ENCODE data around the gene PIP5KL1.
A peak's percentile ranks its signal among the peaks of the same experiment; 100 is the strongest.

Gene PIP5KL1

DNA sequence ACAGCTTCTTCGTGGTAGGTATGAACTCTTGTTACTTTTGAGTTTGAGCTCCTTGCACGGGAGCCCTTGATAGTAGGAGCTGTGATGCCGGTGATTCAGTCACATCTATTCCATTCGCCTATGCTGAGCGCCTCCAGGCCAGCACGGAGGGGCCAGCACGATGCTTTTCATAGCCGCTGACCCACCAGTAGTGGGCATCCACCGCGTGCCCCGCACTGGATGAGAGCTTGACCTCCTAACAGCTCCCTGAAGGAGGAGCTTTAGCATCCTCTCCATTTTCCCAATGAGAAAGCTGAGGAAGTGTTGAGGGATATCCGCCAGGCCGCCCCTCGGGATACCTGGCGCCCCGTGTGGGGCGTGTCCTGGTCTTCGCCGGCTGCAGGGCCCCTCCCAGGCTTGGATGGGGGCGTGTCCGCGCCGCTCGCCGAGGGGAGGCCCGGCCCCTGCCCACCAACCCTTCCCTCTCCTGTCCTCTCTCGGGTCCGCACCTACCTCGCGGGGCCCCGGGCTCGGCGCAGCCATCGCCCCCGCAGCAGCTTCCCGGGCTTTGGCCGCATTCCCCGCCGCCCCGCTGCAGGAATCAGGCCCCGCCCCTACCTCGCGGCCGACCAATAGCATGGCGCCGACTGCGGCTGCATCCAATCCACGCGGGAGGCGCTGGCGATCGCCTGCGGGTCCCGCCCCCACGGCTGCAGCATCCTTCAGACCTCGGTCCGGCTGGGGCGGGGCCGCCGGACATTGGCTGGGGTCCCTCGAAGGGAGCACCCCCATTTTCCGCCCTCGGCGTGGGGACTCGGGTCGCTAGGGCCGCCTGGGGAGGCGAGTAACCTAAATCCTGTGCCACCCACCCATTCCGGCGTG lies at the start of gene PIP5KL1:
PIP5KL1 (minus strand) TSS at position 547 of the 861 bp plus-strand sequence; CDS start at position 522, 25 bp downstream.
- DNase-seq: peak; percentile 87

DNA sequence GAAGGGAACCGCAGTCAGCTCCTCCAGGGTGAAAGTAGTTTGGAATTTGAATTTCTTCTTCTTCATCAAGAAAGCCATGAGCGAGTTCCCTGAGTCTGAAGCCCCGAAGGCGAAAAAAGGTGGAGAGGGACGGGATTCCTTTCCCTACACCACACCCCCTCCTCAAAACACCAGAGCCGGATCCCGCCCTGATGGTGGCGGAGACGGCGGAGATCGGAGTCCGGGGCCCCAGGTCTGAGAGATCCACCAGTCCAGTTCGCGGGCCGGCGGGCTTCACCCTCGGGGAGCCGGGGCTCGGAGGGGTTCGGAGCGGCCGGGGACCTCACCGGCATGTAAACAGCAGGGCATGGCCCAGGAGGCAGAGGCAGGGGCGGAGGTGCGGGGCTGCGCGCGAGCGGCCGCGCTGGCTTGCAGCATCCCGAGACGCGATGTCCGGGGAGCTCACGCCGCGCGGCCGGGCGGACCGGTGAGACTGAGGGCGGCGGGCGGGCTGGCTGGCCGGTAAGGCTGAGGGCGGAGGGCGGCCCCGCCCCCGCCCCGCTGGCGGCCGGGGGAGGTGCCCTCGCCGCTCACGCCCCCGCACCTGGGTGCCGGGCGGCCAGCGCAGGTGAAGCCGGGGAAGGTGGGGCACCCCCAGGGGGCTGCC lies 49.6 kb upstream of the PIP5KL1 start:
- no peak for DNase-seq

DNA sequence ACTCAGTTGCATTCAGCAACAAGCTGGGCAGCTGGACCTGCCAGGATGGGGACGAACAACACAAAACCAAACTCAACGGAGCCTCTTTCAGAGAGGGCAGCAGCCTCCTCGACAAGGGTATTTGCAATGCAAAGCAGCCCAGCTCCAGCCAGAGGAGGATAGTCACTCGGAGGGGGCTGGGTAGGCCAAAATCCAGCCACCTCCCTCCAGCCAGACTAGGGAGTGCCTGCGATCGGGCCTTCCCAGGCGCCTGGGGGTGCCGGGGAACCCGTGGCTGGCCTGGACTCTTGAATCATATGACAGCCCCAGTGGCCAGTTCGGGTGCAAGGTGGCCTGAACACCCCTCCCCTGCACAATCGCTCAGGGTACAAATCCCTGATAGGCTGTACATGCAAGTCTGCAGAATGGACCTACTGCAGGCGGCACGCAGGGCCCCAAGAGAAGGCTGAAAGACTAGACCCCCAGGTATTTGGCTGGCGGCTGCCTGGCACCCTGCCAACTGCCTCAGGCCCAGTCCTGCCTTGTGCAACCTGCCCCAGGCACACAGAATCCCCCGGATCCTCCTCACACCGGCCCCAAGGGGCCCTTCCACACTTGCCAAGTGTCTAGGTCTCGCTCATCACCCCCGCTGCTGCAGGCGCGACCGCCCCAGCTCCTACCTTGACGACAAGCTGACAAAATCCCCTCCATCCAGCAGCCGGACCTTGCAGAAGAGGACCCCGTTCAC lies 48.9 kb upstream of the PIP5KL1 start:
- DNase-seq: peak; percentile 49

- no peak for DNase-seq
Observed at GRCh38 chr9:127979015-127979332, 48.4 kb upstream of the PIP5KL1 start.

GRCh38 chr9:127977884-127978647 lies 47.5 kb upstream of the PIP5KL1 start:
- DNase-seq: peak; percentile 92

- DNase-seq: no peak
Observed at GRCh38 chr9:127977009-127977883, 46.7 kb upstream of the PIP5KL1 start.

- no peak for DNase-seq
Observed at GRCh38 chr9:127976498-127976897, 45.9 kb upstream of the PIP5KL1 start.

GRCh38 chr9:127975376-127976315 lies 45.1 kb upstream of the PIP5KL1 start:
- DNase-seq: peak; percentile 73

DNA sequence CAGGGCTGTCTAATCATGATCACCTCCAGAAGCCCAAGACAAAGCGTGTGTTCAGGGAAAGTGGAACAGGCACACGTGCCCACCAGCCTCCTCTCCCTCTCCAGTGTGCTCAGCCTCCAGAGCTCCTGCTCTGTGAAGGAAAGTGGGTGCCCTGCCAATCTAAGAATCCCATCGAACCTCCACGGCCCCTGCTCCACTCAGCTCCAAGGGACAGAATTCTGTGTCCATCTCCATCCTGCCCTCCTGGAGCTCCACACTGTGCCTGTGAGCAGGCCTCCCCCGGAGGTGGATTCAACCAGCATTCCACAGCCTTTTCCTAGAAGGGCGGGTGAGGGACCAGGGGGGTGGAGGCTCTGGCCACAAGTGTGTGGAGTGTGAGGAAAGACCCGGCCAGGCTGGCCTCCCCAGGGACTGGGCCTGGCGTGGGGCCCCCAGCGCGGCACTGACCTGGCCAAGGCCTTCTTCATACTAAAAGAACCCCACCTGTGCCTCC lies 44.2 kb upstream of the PIP5KL1 start:
- peak; percentile 81 for DNase-seq

- DNase-seq: no peak
Observed at GRCh38 chr9:127974001-127974768, 43.6 kb upstream of the PIP5KL1 start.

GRCh38 chr9:127973169-127974000 lies 42.8 kb upstream of the PIP5KL1 start:
- DNase-seq: no peak

DNA sequence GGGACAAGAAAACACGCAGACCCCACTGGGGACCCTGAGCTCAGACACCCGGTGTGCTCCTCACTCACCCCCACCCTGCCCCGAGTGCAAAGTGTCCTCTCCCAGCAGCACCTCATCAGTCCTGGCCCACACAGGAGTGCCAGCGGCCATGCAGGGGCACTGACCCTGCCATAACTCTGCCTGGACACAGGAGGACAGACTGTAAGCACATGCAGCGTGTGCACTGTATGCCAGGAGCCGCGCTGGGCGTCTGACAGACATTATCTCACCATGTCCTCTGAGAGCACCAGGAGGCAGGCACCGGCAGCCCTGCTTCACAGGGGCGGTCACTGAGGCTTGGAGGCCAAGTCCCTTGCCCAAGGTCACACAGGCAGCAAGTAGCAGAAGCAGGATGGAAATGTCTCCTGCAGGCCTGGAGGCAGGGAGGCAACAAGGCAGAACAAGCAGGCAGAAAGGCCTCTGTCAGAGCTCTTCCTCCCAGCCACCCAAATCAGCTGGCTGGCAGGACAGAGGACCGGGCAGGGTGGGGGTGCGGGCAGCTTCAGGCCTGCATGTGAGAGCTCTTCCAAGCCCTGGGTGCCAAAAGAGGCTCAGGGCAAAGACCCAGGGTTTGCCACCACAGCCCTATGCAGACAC lies 41.8 kb upstream of the PIP5KL1 start:
- no peak for DNase-seq

DNA sequence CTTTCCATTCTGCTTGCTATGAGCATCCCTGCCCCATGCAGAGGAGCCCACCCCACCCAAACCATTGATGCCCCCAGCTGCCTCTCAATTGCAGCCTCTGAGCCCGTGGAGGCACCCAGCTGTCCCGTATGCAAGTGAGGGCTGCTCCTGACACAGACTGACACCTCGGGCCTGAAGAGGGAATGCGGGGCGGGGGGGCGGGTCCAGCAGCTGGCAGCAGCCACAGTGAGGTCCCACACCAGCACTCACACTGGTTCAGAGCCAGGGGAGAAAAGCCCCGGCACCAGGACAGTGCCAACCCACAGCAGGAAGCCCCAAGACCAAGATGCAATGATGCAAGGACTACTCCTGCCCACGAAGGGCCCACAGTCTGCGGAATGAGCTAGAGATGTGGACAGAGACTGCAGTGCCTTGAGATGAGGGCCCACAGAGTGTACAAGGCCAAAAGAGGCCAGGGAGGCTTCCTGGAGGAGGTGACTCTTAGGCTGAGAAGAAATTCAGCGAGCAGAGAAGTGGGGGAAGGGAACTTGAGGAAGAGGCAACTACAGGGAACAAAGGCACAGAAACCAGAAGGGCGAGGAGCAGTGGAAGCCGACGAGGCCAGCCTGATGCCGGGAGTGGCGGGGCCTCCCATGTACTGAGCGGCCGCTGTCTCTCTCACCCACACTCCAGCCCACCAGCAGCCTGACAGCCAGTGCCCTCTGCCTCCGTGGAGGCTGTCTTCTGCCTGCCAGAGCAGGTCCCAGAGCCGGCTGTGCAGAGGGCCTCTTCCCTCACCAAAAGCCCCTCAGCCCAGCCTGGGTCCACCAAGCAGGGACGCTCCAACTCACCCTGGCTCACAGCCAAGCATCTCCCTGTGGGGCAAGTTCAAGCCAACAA lies 41.0 kb upstream of the PIP5KL1 start:
- DNase-seq: no peak

DNA sequence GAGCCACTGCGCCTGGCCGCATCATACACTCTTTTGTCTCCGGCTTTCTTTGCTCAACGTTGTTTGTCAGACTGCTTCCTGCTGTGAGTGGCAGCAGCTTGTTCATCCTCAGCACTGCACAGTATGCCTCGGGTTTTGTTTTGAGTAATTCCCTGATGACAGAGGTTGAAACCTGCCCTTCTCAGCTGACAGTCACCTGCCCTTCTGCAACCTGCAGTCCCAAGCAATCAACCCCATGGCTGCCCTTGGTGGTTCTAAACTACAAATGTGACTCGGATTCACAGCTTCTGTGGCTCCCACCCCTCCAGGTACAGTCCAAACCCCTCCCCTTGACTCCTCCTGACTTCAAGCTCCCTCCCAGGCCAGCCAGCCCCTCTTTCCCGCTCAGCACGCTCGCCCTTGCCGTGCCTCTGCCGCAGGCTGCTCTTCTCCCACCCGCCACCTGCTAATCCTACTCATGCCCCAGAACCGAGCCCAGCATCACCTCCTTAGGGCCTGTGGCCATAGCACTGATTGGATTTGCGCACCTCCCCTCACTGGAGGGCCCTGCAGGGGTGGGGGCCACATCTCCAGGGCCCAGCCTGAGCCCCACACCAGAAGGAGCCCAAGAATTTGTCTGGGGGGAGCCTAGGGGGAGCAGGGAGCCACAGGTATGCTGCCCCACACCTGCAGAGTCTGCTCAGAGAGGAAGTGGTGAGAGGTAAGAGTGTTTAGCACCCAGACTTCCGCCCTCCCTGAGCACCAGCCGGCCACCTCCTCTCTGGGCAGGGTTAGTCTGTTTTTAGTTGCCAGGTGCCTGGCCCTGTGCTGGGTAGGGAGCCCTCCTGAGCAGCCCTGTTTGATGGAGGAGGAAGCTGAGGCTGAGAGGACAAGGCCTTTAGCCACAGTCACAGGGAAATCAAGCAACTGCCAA lies 40.1 kb upstream of the PIP5KL1 start:
- DNase-seq: no peak

DNA sequence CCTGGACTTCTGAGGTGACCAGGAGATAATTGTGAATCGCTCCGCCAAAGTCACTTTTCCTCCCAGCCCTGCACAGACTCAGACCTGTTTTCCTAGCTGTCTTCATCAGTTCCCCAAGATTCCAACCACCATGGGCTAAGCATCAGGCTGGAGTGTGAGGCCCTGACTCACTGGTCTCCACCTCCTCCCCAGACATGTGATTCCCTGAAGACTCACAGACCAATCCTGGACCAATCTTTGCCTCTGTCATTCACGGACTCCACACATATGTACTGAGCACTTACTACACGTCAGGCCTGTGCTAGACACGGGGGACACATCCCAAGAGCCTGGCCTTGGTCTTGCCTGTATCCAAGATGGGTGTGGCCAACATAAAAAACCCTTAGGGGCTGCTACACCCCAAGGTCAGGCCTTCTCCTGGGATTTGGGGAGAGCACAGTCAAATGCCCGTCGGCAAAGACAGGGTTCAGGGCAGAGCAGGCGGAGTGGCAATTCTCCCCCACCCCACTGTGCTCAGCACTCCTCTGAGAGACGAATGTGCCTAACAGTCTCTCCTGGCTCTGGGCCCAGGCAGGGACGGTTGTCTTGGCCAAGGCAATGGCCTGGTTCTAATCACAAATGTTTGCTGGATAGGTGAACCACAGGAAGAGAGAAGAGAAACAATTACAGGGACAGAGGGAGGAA lies 38.3 kb upstream of the PIP5KL1 start:
- peak; percentile 83 for DNase-seq

All from NCI-H226 (cell line).